Hepatocyte (in vitro differentiated cells): Measurements from ENCODE around the gene SCUBE2.

Source experiments
- EZH2 ChIP-seq: fragments of 200-600 bp; sonication (generic); IDR thresholded peaks from 2 replicates; pipeline ENCODE4 v1.6.1; 2016; ENCODE audit warnings: antibody characterized with exemption, mild to moderate bottlenecking, borderline replicate concordance
- TF ChIP-seq, protein P1 (sequence below): fragments of 200-600 bp; sonication (generic); IDR thresholded peaks from 2 replicates; pipeline ENCODE4 v1.5.1; 2016; ENCODE audit warnings: antibody characterized with exemption, mild to moderate bottlenecking; ENCODE audit not compliant: poor library complexity

DNA sequence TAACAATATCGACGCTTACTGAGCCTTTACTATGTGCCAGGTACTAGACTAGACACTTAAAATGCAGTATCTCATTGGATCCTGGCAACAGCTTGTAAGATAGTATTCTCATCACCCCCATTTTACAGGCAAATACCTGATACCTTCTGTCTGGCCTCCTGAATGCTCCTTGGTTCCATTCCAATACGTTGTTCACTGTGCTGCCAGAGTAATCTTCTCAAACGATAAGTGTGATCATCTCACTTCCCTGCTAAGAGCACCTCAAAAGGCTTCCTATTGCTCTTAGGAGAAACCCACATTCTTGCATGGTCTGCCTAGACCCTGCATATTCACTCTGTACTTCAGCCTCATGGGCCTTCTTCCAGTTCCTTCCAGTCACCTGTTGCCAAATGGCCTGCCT is 86.3 kb downstream of the SCUBE2 start:
- TF ChIP-seq, protein P1, sequence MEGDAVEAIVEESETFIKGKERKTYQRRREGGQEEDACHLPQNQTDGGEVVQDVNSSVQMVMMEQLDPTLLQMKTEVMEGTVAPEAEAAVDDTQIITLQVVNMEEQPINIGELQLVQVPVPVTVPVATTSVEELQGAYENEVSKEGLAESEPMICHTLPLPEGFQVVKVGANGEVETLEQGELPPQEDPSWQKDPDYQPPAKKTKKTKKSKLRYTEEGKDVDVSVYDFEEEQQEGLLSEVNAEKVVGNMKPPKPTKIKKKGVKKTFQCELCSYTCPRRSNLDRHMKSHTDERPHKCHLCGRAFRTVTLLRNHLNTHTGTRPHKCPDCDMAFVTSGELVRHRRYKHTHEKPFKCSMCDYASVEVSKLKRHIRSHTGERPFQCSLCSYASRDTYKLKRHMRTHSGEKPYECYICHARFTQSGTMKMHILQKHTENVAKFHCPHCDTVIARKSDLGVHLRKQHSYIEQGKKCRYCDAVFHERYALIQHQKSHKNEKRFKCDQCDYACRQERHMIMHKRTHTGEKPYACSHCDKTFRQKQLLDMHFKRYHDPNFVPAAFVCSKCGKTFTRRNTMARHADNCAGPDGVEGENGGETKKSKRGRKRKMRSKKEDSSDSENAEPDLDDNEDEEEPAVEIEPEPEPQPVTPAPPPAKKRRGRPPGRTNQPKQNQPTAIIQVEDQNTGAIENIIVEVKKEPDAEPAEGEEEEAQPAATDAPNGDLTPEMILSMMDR: no peak
- TF ChIP-seq EZH2: no peak
